Activated T-cell treated with anti-CD3 and anti-CD28 coated beads for 1 hour (primary cell): ENCODE results near the gene SLC35A5.
"Not testable (repeated sequence)": the region's sequence is repeated elsewhere in the genome, so short reads cannot be mapped to it uniquely, and the experiment has no call there.

Experiments used
- DNase-seq: peaks from one replicate; pipeline ENCODE4 v3.0.0-alpha.2; 2020; ENCODE audit warnings: low read depth

SLC35A5 gene

DNA sequence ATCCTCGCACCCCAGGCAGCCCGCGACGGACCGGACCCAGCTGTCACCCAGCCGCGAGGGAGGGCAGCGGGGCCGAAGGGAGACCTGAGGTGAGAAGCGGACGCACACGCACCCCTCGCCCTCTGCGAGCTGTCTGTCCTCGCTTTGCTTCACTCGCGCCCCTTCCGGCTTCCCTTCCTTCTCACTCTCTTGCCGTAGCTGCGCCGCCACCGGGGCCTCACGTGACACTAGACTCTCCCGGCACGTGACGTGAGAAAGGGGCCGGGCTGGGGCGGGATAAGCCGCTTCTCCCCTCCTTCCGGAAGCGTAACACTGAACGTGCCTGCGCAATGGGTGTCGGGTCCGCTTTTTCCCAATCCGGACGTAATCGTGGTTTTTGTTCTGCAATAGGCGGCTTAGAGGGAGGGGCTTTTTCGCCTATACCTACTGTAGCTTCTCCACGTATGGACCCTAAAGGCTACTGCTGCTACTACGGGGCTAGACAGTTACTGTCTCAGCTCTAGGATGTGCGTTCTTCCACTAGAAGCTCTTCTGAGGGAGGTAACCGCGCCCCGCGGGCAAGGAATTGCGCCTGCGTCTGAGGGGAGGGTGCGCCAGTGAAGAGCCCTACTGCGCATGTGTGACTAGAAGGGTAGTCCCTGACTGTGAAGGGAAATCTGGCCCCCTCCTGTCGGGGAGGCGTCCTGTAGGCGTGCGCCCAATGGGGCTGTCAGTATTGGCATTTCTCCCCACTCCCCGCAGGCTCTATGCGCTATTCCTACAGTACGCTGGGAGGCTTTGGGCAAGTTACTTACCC lies at the start of gene SLC35A5, which contains the start of gene ATG3:
Gene SLC35A5 (plus strand): TSS at position 312 of the 796 bp plus-strand sequence. CDS start 1,359 bp downstream, outside the sequence.
Gene ATG3 (minus strand): TSS at position 229 of the 796 bp plus-strand sequence. CDS start 434 bp downstream, outside the sequence.
- peak; percentile 99 for DNase-seq

GRCh38 chr3:112512320-112512719 lies 49.5 kb upstream of the SLC35A5 start:
- DNase-seq: no peak

- no peak for DNase-seq
These were observed 47.2 kb upstream of the SLC35A5 start for GRCh38 chr3:112514527-112515128.

DNA sequence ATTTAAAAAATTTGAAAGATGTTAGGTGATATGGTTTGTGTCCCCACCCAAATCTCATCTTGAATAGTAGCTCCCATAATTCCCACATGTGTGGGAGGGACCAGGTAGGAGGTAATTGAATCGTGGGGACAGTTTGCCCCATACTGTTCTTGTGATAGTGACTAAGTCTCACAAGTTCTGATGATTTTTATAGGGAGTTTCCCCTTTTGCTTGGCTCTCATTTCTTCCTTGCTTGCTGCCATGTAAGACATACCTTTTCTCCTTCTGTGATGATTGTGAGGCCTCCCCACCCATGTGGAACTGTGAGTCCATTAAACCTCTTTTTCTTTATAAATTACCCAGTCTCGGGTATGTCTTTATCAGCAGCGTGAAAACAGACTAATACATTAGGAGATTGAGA lies 42.9 kb upstream of the SLC35A5 start:
- DNase-seq: not testable (repeated sequence)

- DNase-seq: no peak
These were observed 42.3 kb upstream of the SLC35A5 start for GRCh38 chr3:112519424-112520001.

GRCh38 chr3:112524127-112524526 lies 37.7 kb upstream of the SLC35A5 start:
- not testable (repeated sequence) for DNase-seq

DNA sequence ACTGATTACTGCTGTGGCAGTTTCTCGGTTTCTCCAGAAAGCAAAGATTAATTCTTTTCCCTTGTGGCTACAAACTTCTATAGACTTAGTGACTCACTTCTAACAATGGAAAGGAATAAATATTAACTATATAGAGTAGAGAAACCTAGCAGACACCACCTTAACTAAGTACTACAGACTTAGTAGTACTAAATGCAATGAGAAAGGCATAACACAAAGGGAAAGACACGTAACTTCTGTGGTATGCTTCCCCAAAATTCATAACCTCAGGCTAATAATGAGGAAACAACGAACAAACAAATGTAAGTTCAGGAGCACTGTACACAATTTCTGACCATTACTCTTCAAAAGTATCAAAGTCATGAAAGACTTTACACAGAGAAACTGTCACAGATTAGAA lies 31.3 kb upstream of the SLC35A5 start:
- no peak for DNase-seq

GRCh38 chr3:112531358-112531781 lies 30.5 kb upstream of the SLC35A5 start:
- DNase-seq: no peak

DNA sequence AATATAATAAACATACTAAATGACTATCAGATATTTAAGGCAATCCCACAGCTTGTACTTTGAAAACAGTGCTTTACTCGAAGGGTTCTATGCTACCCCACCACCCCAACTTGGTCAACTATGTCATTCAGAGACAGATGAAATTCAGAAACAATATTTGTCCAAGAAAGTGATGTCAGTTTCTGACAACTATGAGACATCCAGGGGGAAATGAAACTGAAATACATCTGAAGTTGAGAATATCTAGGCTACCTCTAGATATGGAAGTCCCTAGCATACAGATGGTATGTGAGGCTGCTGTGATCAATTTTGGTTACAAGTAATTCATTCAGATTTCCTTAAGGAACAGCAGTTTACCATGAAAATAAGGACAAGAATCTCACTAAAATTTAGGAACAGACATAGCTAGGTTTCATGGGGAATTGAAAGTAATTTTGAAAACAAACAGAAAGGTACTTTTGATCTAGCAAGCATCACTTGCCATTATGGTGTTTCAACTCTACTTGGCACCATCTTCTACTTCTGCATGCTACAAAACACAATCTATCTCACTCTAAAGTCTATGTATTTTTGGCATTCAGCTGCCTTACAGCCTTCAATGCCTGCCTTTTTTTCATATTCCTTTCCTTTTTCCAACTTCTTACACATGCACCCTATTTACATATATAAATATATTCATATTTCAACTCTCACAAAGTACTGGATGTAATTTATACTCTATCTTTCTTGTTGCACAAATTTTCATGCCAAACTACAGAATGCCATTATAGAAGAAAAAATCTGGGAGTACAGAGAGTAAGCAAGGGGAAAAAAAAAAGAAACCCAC lies 21.8 kb upstream of the SLC35A5 start:
- no peak for DNase-seq

DNA sequence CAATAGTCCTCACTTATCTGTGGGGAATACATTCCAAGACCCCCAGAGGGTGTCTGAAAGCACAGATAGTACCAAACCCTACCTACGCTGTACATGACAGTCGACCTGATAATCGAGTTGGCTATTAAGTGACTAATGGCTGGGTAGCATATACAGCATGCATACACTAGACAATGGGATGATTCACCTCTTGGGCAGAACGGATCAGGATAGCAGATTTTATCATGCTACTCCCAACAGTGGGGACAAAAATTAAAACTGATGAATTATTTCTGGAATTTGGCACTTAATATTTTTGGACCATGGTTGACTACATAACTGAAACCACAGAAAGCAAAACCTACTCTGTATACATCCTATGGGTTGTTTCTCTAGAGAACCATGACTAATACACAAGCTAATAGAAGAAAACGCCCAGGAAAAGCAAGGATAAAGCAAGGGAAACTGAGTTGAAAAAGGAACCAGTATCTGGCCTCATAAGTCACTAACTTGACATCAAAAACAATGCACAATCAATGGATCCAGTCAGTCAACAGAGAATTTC lies 15.6 kb upstream of the SLC35A5 start:
- DNase-seq: no peak

DNA sequence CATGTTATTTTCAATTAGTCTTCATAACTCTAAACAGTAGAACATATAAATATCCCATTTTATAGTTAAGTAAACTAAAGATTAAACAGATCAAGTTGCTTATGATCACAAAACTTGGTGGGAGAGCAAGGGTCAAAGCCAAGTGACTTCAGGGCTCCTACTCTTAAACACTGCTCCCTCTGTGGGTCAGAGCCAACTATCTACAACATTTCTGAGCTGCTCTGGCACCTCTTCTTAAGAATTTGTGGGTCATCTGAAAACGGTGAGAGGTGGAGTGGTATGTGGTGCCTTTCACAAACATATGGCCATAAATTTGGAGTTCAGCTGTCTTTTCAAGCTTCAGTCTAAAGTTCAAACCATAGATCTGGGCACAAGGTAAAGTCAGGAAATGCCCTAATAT lies 11.0 kb upstream of the SLC35A5 start:
- DNase-seq: no peak

DNA sequence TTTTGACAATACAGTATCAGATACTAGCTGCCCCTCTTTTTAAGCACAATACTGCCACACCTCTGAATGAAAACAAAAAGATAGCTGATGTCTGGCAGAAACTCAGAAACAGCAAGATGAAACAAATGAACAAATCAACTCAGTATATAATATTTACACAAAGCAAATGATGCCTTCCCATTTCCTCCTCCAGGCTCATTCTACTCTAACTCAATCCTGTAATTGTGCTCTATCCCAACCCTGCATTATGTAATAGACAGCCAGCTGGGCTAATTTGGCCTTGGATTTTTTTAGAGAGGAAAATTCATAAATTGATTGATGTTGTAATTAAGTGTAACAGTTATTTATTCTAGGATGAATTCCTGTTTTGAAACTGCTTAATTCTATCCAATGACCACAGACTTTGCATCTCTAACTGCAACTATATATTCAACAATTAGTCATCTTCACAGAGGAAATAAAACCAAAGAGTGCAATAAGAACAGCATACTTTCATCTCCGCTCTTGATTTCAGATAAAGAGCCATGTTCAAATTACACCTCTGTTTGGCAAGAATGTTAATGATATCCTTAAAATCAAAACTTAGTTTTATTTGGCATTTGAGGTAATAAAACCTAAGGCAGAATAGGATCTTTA lies 6.2 kb upstream of the SLC35A5 start:
- no peak for DNase-seq

DNA sequence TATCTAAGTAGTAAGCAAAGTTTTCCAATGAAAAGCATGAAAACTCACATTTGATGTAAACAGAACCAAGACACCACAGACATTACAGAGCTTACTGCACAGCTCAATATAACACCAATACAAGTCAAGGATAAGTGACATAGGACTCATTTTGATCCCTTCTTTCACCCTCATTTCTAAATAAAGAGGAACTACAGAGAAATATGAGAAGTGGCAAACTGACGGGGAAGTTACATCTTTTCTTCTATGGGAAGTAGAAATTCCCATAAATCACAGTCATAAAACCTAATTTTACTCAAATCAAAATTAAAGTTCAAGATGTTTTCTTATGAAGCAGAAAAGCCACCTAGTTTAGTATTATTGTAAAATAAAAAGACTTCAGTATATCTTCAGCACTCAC lies 3.9 kb upstream of the SLC35A5 start:
- DNase-seq: no peak

DNA sequence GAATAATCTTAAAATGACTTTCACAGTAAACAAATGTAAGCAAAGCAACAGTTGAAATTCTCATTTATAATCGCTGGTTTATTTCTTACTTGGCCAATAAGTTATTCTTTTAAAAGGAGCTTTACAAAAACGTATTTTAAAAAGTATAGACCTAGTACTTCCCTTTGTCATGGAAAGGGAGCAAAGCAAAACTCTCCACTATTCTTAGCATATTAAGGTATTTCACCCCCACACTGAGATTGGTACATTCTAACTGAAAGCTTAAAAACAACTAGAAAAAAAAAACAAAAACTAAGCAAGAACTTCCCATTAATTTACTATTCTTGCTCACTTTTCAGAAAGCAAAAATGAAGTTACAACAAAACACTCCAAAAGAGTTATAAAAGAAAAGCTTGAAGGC lies 1.5 kb upstream of the SLC35A5 start:
- DNase-seq: no peak

DNA sequence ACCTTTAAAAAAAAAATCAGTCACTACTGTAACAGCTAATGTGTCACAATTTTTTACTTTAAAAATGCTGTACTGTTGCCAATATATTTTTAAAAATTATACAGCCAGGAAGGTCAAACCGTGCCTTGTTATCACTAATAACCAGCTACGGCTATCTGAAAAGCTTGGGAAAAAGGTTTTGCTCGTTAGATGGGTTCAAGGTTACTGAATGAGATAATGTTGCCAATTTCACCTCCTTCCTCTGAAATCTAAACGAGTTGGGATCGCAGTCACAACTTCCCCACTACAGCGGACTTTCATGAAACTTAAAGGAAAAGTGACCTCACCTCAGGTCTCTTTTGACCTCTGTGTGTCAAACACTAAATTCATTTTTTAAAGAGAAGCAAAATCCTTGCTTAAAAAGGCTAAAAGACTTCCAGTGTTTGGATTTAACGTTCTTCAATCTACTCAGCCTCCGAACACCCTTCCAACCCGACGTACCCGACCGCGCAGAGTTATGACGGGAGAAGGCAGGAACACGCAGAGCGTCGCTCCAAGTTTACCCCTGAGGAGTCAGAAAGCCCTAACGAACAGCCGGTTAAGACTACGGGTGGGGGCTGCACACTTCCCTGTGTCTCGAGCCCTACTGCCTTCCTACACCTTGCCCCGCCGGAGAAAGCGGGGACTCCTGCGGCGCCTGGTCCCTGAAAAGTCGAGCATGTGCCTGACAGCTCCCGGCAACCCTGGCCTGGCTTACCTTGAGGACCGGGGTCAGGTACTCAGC lies 943 bp upstream of the SLC35A5 start:
- DNase-seq: peak; percentile 43

GRCh38 chr3:112561484-112561733 lies 436 bp upstream of the SLC35A5 start:
- DNase-seq: no peak

GRCh38 chr3:112564247-112564939 lies 2.5 kb downstream of the SLC35A5 start:
- not testable (repeated sequence) for DNase-seq

DNA sequence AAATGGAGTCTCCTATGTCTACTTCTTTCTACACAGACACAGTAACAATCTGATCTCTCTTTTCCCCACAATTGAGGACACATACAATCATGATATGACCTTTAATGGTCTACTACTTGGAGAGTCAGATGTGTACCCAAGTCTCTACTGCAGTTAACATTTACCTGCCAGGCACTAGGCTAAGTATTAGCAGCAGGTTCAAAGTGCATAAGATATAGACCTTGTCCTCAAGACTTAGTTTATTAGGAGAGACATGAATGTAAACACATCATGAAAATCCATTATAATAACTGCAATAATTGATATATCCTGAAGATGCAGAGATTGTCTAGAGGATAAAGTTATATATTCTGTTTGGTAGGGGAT lies 3.1 kb downstream of the SLC35A5 start:
- DNase-seq: no peak

GRCh38 chr3:112568642-112569041 lies 6.8 kb downstream of the SLC35A5 start:
- DNase-seq: no peak

- DNase-seq: no peak
These were observed 7.4 kb downstream of the SLC35A5 start for GRCh38 chr3:112569265-112569664.
